HepG2 (cell line): Measurements from ENCODE around the gene MXD1. TPM values are rescaled to one million over a fixed set of nuclear protein-coding genes. Genes with fewer than 3 reads are reported as not detected.

Source experiments
- CSRNP2 ChIP-seq: sonication (generic); formaldehyde crosslinking; conservative IDR thresholded peaks from 2 replicates; pipeline ENCODE4 v1.8.0; 2022; ENCODE audit warnings: low read depth, missing genetic modification reagents
- IKZF4 ChIP-seq: sonication (generic); formaldehyde crosslinking; IDR thresholded peaks from 2 replicates; pipeline ENCODE4 v1.5.1; 2020; ENCODE audit warnings: borderline replicate concordance, mild to moderate bottlenecking, low read depth, missing genetic modification reagents; ENCODE audit errors: not compliant biosample characterization
- NR3C1 ChIP-seq: sonication (generic); formaldehyde crosslinking; IDR thresholded peaks from 2 replicates; pipeline ENCODE4 v1.4.0; 2020; ENCODE audit warnings: missing genetic modification reagents
- RCOR2 ChIP-seq: IDR thresholded peaks from 2 replicates; pipeline ENCODE4 v1.6.1; 2016; ENCODE audit warnings: missing biosample characterization, missing genetic modification reagents
- SNAPC4 ChIP-seq: sonication (generic); formaldehyde crosslinking; IDR thresholded peaks from 2 replicates; pipeline ENCODE4 v1.4.0; 2020; ENCODE audit warnings: mild to moderate bottlenecking, missing genetic modification reagents
- TBX2 ChIP-seq: sonication (generic); formaldehyde crosslinking; IDR thresholded peaks from 2 replicates; pipeline ENCODE4 v1.5.0; 2020; ENCODE audit warnings: missing genetic modification reagents, mild to moderate bottlenecking, borderline replicate concordance
- TP53 ChIP-seq: sonication (generic); formaldehyde crosslinking; conservative IDR thresholded peaks from 2 replicates; pipeline ENCODE4 v1.4.0; 2020; ENCODE audit warnings: missing genetic modification reagents
- ZHX1 ChIP-seq: sonication (generic); formaldehyde crosslinking; IDR thresholded peaks from 2 replicates; pipeline ENCODE4 v1.8.1; 2022; ENCODE audit warnings: low read depth, mild to moderate bottlenecking, missing genetic modification reagents
- ZNF160 ChIP-seq: sonication (generic); formaldehyde crosslinking; IDR thresholded peaks from 2 replicates; pipeline ENCODE4 v1.8.0; 2022; ENCODE audit warnings: mild to moderate bottlenecking, inconsistent platforms, missing genetic modification reagents
- ZNF224 ChIP-seq: sonication (generic); formaldehyde crosslinking; IDR thresholded peaks from 2 replicates; pipeline ENCODE4 v1.5.0; 2020; ENCODE audit warnings: mild to moderate bottlenecking, missing genetic modification reagents
- ZNF335 ChIP-seq: sonication (generic); formaldehyde crosslinking; IDR thresholded peaks from 2 replicates; pipeline ENCODE4 v1.4.0; 2020; ENCODE audit warnings: missing genetic modification reagents
- ZNF431 ChIP-seq: sonication (generic); formaldehyde crosslinking; IDR thresholded peaks from 2 replicates; pipeline ENCODE4 v1.9.0; 2022; ENCODE audit warnings: missing genetic modification reagents, low read depth, mild to moderate bottlenecking, borderline replicate concordance
- ZNF749 ChIP-seq: sonication (generic); formaldehyde crosslinking; IDR thresholded peaks from 2 replicates; pipeline ENCODE4 v1.8.0; 2022; ENCODE audit warnings: mild to moderate bottlenecking, missing genetic modification reagents, moderate library complexity, borderline replicate concordance
- ZNF781 ChIP-seq: sonication (generic); formaldehyde crosslinking; IDR thresholded peaks from 2 replicates; pipeline ENCODE4 v1.5.1; 2020; ENCODE audit warnings: borderline replicate concordance, mild to moderate bottlenecking, missing genetic modification reagents; ENCODE audit errors: not compliant biosample characterization
- ZNF816 ChIP-seq: sonication (generic); formaldehyde crosslinking; IDR thresholded peaks from 2 replicates; pipeline ENCODE4 v1.8.0; 2022; ENCODE audit warnings: missing genetic modification reagents, mild to moderate bottlenecking, borderline replicate concordance
- polyA plus RNA-seq, 8 experiments: library from polyadenylated mRNA; depleted of rRNA in 3 of 8; stranded (reverse) in 7 of 8; unstranded in 1 of 8; fragments of >200 nt; fragmentation: Illumina TruSeq in 4 of 8; extraction: Trizol in 4 of 8; gene quantifications; 2 replicates each; pipeline versions ENCODE4 v1.2.1 to v1.2.3, GENCODE V29; 2011 to 2016; ENCODE audit warnings: low read depth in 4 of 8, missing spikeins in 1 of 8, mixed read lengths in 1 of 8; ENCODE audit not compliant: insufficient read depth in 1 of 8
- total RNA-seq, 5 experiments: library from RNA; depleted of rRNA; stranded (reverse); fragments of >200 nt; fragmentation: Illumina TruSeq; extraction: Trizol; gene quantifications; 2 replicates each; pipeline ENCODE4 v1.2.3, GENCODE V29; 2016; ENCODE audit warnings: low read depth in 1 of 5
- TF ChIP-seq, protein P1 (sequence below): sonication (generic); formaldehyde crosslinking; IDR thresholded peaks from 2 replicates; pipeline ENCODE4 v1.8.1; 2023; ENCODE audit warnings: mild to moderate bottlenecking, missing genetic modification reagents

The MXD1 gene
- total and polyA plus RNA-seq, 2 of the 13 experiments (the other 11 are each of a cell fraction or from before 2014, with no cell fraction given), result 6.4 to 14.9 TPM

DNA sequence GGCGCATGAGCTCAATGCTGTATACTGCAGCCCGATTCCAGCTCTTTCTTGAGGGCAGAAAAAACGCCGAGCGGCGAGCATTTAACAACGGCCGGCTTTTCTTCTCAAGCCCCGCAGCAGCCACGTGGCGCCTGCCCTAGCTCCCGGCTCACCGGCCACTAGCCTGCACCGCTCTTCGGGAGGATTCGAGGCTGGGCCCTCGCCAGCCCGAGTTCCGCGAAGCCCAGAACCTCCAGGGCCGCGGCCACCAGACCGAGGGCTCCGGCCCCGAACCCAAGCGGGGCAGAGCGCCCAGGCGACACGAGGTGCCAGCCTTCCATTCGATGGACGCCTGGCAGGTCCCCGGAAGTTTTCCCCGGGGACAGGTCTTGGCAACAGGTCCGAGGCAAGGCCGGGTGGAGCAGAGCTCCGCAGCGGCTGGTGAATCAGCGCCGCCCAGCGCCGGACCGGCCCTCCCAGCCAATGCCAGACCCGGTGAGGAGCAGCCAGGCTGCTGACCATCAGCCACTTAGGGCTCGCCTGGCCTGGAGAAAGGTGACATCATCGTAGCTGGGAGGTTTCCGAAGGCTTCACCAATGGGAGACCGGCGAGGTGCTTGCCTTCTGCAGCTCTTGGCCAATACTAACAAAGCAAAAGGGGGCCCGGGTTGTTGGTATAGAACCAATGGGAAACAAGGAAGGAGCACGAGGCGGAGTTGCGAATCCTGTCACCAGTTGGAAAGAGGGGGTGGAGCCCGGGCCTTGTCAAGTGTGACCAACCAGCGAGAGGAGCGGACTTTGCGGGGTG is 552 bp upstream of the MXD1 start (continued):
- TF ChIP-seq SNAPC4 (no peak), ZNF224 (peak; percentile 94; the same call in 1 of the 2 replicates), ZNF781 (CRISPR knock-in tag) (peak; percentile 98), NR3C1 (0 out of 2 replicates have a peak, but pooled peaks have one; percentile 13), TP53 (CRISPR knock-in tag) (peak; percentile 95; the same call in 1 of the 2 replicates), IKZF4 (CRISPR knock-in tag) (no peak), ZNF431 (CRISPR knock-in tag) (peak; percentile 51; the same call in 1 of the 2 replicates), ZNF816 (CRISPR knock-in tag) (peak; percentile 86), CSRNP2 (no peak), TBX2 (CRISPR knock-in tag) (peak; percentile 94), RCOR2 (CRISPR knock-in tag) (peak; percentile 51; the same call in 1 of the 2 replicates), ZNF160 (CRISPR knock-in tag) (peak; percentile 47; the same call in 1 of the 2 replicates), ZNF335 (CRISPR knock-in tag) (peak; percentile 75; the same call in 1 of the 2 replicates), ZNF749 (CRISPR knock-in tag) (peak; percentile 92; the same call in 1 of the 2 replicates), ZHX1 (CRISPR knock-in tag) (peak; percentile 77)
- TF ChIP-seq, protein P1, sequence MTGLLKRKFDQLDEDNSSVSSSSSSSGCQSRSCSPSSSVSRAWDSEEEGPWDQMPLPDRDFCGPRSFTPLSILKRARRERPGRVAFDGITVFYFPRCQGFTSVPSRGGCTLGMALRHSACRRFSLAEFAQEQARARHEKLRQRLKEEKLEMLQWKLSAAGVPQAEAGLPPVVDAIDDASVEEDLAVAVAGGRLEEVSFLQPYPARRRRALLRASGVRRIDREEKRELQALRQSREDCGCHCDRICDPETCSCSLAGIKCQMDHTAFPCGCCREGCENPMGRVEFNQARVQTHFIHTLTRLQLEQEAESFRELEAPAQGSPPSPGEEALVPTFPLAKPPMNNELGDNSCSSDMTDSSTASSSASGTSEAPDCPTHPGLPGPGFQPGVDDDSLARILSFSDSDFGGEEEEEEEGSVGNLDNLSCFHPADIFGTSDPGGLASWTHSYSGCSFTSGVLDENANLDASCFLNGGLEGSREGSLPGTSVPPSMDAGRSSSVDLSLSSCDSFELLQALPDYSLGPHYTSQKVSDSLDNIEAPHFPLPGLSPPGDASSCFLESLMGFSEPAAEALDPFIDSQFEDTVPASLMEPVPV (CRISPR knock-in tag), result peak; percentile 76; the same call in 1 of the 2 replicates
